Spinal cord (tissue), 10 donors: ENCODE results near the gene CHRNG. TPM values are rescaled to one million over a fixed set of nuclear protein-coding genes. Genes with fewer than 3 reads are reported as not detected.

Experiments
- DNase-seq, 6 donors: peaks; one replicate each; pipeline versions ENCODE4 v3.0.0 to v3.0.0-alpha.2; 2013 to 2015; ENCODE audit warnings: low spot score in 6 of 6, low read depth in 4 of 6
- H3K27ac ChIP-seq: one replicate; pipeline ENCODE4 v1.5.1; 2013; ENCODE audit warnings: low read depth, low read length, control low read depth
- H3K27me3 ChIP-seq: one replicate; pipeline ENCODE4 v1.6.1; 2013; ENCODE audit warnings: low read length; ENCODE audit not compliant: control insufficient read depth, insufficient read depth
- H3K36me3 ChIP-seq: one replicate; pipeline ENCODE4 v1.6.1; 2013; ENCODE audit warnings: low read length; ENCODE audit not compliant: control insufficient read depth, insufficient read depth
- H3K4me1 ChIP-seq: one replicate; pipeline ENCODE4 v1.6.1; 2013; ENCODE audit warnings: low read length; ENCODE audit not compliant: control insufficient read depth, insufficient read depth
- H3K4me3 ChIP-seq: one replicate; pipeline ENCODE4 v1.5.1; 2013; ENCODE audit warnings: low read depth, low read length, control low read depth
- H3K9me3 ChIP-seq: one replicate; pipeline ENCODE4 v1.6.1; 2013; ENCODE audit warnings: low read length; ENCODE audit not compliant: control insufficient read depth, insufficient read depth
- WGBS: methylation state at CpG from one replicate; pipeline ENCODE4 v1.1.5; 2013; ENCODE audit warnings: missing lambda C conversion rate; ENCODE audit not compliant: insufficient coverage; 5-methylcytosine and 5-hydroxymethylcytosine counted together
- polyA plus RNA-seq, 2 donors: library from polyadenylated mRNA; unstranded; fragments of 120-200 nt; gene quantifications; one replicate each; pipeline ENCODE4 v1.2.1, GENCODE V29; 2013; ENCODE audit not compliant: insufficient read length in 2 of 2
- total RNA-seq, 2 donors: library from RNA; depleted of rRNA in 1 of 2; stranded (reverse); fragments of 120-200 nt in 1 of 2; fragments of >200 nt in 1 of 2; gene quantifications; one replicate each; pipeline versions ENCODE4 v1.2.3 to v1.2.4, GENCODE V29; 2013 to 2014
- donor health status: healthy.

The CHRNG gene
- total and polyA plus RNA-seq, 4 donors, result 0.06 to 0.35 (median 0.35) TPM; not detected in 1

DNA sequence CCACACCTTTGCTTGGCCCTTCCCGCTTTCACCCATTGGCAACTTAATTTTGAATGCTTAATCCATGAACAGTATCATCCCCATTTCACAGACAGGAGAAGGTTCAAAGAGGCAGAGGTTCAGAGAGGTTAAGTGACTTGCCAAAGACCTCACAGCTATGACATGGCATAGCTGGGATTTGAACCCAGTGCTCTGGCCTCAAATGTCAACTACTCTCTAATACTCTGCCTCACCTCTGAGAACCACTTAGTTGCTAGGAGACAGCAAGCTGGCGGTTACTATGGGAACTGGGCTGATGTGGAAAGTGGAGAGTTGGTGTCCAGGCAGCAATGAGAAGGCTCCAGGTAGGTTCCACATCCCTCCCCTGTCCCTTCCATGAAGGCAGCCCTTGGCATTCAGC, 35.1 kb upstream of the CHRNG start:
- H3K9me3 ChIP-seq, result no peaks in the 10 kb centered on the region
- peaks cover 20% of the 10 kb centered on the region for H3K27me3 ChIP-seq
- whole genome bisulfite sequencing, result 63% methylated on average over 1 of the region's 2 CpGs

GRCh38 chr2:232505856-232506255, 33.6 kb upstream of the CHRNG start:
- peaks cover 48% of the 10 kb centered on the region for H3K4me1 ChIP-seq
- H3K36me3 ChIP-seq, result no peaks in the 10 kb centered on the region
- DNase-seq, result peak in 1 of 6 donors; percentile 74
- 25% methylated on average over 10 of the region's 10 CpGs for WGBS
- no peak overlapping the region for H3K4me3 ChIP-seq
- H3K27me3 ChIP-seq, result peaks cover 20% of the 10 kb centered on the region
- no peak overlapping the region for H3K27ac ChIP-seq
- H3K9me3 ChIP-seq, result no peaks in the 10 kb centered on the region

More for the DNA sequence above, 35.1 kb upstream of the CHRNG start:
- Histone ChIP-seq H3K4me3 (no peak overlapping the region), H3K4me1 (peaks cover 47% of the 10 kb centered on the region), H3K27ac (no peak overlapping the region), H3K36me3 (no peaks in the 10 kb centered on the region)
- peak in 2 of 6 donors; percentile 53 to 93 for DNase-seq

- H3K27ac ChIP-seq, result no peak overlapping the region
- WGBS, result 68% methylated on average over 3 of the region's 4 CpGs
- peaks cover 48% of the 10 kb centered on the region for H3K4me1 ChIP-seq
- H3K4me3 ChIP-seq, result no peak overlapping the region
- H3K9me3 ChIP-seq, result no peaks in the 10 kb centered on the region
- peaks cover 20% of the 10 kb centered on the region for H3K27me3 ChIP-seq
- H3K36me3 ChIP-seq, result no peaks in the 10 kb centered on the region
- DNase-seq, result no peak
Measured at GRCh38 chr2:232506709-232507108, 32.8 kb upstream of the CHRNG start.

DNA sequence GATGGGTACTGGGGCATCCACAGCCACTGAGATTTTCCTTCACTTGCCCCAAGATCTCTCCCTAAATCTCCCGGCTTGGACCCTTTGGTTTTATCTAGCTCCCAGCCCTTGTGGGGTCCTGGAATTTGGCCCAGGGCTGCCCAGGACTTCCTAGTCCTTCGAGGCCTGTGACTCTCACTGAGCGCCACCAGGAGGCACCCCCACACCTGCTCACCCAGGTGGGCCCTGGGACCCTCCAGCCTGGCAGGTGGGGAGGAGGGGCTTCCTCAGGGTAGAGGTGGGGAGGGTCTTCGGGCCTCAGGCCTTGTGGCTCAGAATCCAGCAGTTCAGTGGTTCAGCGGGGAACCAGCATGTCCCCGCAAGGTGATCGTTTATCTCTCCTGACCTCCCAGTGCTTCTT, 31.2 kb upstream of the CHRNG start:
- Histone ChIP-seq H3K27ac (no peak overlapping the region), H3K9me3 (no peaks in the 10 kb centered on the region), H3K4me3 (no peak overlapping the region), H3K27me3 (peaks cover 18% of the 10 kb centered on the region), H3K4me1 (peaks cover 52% of the 10 kb centered on the region), H3K36me3 (no peaks in the 10 kb centered on the region)
- no peak for DNase-seq
- WGBS, result 69% methylated on average over 4 of the region's 7 CpGs

DNA sequence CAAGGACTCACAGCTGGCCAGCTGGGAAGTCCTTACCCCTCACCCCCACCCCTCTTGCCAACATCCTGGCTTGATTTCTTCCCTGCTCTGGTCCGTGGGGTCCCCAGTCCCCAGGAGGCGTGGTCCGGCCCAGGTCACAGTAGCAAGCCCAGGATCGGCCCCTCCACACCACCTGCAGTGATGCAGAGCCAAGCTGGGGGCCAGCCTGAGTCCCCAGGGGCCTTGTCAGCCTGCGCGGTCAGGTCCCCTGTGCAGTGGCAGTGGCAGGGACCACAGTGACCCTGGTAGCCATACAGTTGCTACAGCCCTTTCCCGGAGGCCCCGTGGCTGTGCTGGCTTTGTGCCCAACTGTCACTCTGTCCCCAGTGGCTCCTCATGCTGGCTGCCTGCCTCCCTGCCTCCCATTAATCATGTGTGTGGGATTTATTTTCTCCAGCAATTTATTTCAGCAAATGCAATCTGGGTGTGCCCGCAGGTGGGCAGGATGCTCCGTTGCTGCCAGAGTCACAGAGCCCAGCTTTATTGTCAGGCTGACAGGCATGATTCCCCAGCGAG, 28.1 kb upstream of the CHRNG start:
- DNase-seq, result peak in 2 of 6 donors; percentile 48 to 74
- Histone ChIP-seq H3K4me1 (peaks cover 35% of the 10 kb centered on the region), H3K27ac (no peak overlapping the region), H3K27me3 (no peaks in the 10 kb centered on the region), H3K36me3 (no peaks in the 10 kb centered on the region), H3K4me3 (no peak overlapping the region), H3K9me3 (no peaks in the 10 kb centered on the region)
- WGBS, result 38% methylated on average over 11 of the region's 11 CpGs

DNA sequence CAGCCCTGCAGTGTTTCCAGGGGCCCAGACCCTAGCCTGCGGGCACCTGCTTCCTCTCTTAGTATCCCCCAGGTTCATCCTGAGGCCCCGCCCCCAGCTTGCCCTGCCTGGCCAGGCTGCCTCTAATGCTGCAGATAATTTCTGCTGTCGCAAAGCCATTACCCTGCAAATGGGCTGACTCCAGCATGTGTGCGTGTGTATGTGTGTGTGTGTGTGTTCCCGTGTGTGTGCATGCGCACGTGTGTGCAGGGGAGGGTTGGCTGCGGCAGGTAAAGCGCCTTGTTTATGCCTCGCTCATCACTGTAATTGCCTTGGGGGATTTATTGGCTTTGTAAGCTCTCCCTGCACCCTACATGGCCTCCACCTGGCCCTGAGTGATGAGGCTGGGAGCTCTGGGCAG, 26.9 kb upstream of the CHRNG start:
- H3K27ac ChIP-seq, result no peak overlapping the region
- peaks cover 30% of the 10 kb centered on the region for H3K4me1 ChIP-seq
- DNase-seq, result peak in 4 of 6 donors; percentile 43 to 97 (median 66)
- H3K4me3 ChIP-seq, result no peak overlapping the region
- WGBS, result 45% methylated on average over 8 of the region's 10 CpGs
- H3K36me3 ChIP-seq, result no peaks in the 10 kb centered on the region
- H3K27me3 ChIP-seq, result no peaks in the 10 kb centered on the region
- H3K9me3 ChIP-seq, result no peaks in the 10 kb centered on the region

GRCh38 chr2:232513353-232513752, 26.1 kb upstream of the CHRNG start:
- no peaks in the 10 kb centered on the region for H3K36me3 ChIP-seq
- no peak overlapping the region for H3K4me3 ChIP-seq
- no peaks in the 10 kb centered on the region for H3K27me3 ChIP-seq
- H3K9me3 ChIP-seq, result no peaks in the 10 kb centered on the region
- H3K4me1 ChIP-seq, result peaks cover 25% of the 10 kb centered on the region
- no peak overlapping the region for H3K27ac ChIP-seq
- DNase-seq, result no peak
- WGBS, result 100% methylated on average over 1 of the region's 5 CpGs

DNA sequence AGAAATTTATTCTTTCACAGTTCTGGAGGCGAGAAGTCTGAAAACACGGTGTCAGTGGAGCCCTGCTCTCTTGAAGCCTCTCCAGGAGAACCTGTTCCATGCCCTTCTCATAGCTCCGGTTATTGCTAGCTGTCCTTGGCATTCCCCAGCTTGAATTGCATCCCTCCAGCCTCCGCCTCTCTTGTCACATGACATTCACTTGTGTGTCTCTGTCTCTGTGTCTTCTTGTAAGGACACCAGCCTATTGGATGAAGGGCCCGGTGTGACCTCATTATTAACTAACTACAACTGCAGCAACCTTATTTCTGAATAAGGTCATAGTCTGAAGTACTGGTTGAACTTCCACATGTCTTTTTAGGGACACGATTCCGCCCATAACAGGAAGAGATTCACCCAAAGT, 23.9 kb upstream of the CHRNG start:
- no peaks in the 10 kb centered on the region for H3K27me3 ChIP-seq
- 91% methylated on average over 6 of the region's 7 CpGs for WGBS
- no peak for DNase-seq
- H3K4me3 ChIP-seq, result no peak overlapping the region
- H3K9me3 ChIP-seq, result no peaks in the 10 kb centered on the region
- H3K27ac ChIP-seq, result no peak overlapping the region
- no peaks in the 10 kb centered on the region for H3K36me3 ChIP-seq
- peaks cover 31% of the 10 kb centered on the region for H3K4me1 ChIP-seq

GRCh38 chr2:232516551-232516950, 22.9 kb upstream of the CHRNG start:
- WGBS, result 100% methylated on average over 3 of the region's 3 CpGs
- DNase-seq, result no peak
- Histone ChIP-seq H3K36me3 (no peaks in the 10 kb centered on the region), H3K27me3 (peaks cover 5% of the 10 kb centered on the region), H3K9me3 (no peaks in the 10 kb centered on the region), H3K4me1 (peaks cover 26% of the 10 kb centered on the region), H3K4me3 (no peak overlapping the region), H3K27ac (no peak overlapping the region)

DNA sequence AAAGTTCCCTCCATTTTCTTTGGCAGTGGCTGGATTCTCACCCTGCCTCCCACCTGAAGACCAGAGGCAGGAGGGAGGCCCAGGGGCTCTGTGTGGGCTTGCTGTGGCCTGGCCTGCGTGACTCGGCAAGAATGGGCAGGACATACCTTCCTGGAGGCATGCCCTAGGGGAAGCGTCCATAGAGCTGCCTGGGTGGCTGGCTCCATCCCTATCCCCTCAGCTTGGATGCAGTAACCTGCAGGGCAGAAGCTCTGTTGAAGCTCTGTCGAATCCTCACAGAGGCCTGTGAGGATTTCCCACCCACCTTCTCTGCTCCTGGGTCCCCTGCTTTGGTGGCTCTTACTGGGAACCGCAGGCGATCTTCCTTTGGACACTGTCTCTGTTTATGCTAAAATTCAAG, 20.6 kb upstream of the CHRNG start:
- Histone ChIP-seq H3K27ac (no peak overlapping the region), H3K36me3 (no peaks in the 10 kb centered on the region), H3K27me3 (peaks cover 22% of the 10 kb centered on the region), H3K9me3 (no peaks in the 10 kb centered on the region), H3K4me3 (no peak overlapping the region), H3K4me1 (peaks cover 31% of the 10 kb centered on the region)
- no peak for DNase-seq
- WGBS, result 58% methylated on average over 4 of the region's 6 CpGs
